ENCODE results near the gene WASF2.

Gene WASF2

GRCh38 chr1:27527890-27528817 lies 38.2 kb upstream of the WASF2 start:
- no peak for TF ChIP-seq POLR2AphosphoS5 (IDR thresholded peaks at IDR 0.05; ENCODE audit: low read depth)
- TF ChIP-seq CTCF (IDR thresholded peaks at IDR 0.05; ENCODE audit: insufficient read depth, low read length) = no peak
- no peak for TF ChIP-seq REST (IDR thresholded peaks at IDR 0.05; ENCODE audit: insufficient replicate concordance, low read depth)
- no peak for TF ChIP-seq GABPA (IDR thresholded peaks at IDR 0.05; ENCODE audit: low read depth)
- TF ChIP-seq SPI1 (IDR thresholded peaks at IDR 0.05; ENCODE audit: borderline replicate concordance, low read depth) = no peak
- Histone ChIP-seq H3K4me3 (replicated peaks; ENCODE audit: insufficient read depth, low read length) (no peak overlapping the region), H3K27ac (replicated peaks) (no peak overlapping the region), H3K27me3 (ENCODE audit: insufficient read depth, poor library complexity, severe bottlenecking) (no peaks in the 10 kb centered on the region)
- DNase-seq (ENCODE audit: low read depth in 1 of 2, low spot score in 1 of 2) = no peak

- peak overlapping the region; percentile 49 for H3K4me3 ChIP-seq (replicated peaks; ENCODE audit: insufficient read depth, low read length)
- DNase-seq (ENCODE audit: low read depth in 1 of 2, low spot score in 1 of 2) = peak in 1 of 2 experiments; percentile 41
- H3K27me3 ChIP-seq (ENCODE audit: insufficient read depth, poor library complexity, severe bottlenecking) = no peaks in the 10 kb centered on the region
- TF ChIP-seq REST (IDR thresholded peaks at IDR 0.05; ENCODE audit: insufficient replicate concordance, low read depth) (no peak), POLR2AphosphoS5 (IDR thresholded peaks at IDR 0.05; ENCODE audit: low read depth) (no peak), SPI1 (IDR thresholded peaks at IDR 0.05; ENCODE audit: borderline replicate concordance, low read depth) (no peak), CTCF (IDR thresholded peaks at IDR 0.05; ENCODE audit: insufficient read depth, low read length) (no peak), GABPA (IDR thresholded peaks at IDR 0.05; ENCODE audit: low read depth) (no peak)
- H3K27ac ChIP-seq (replicated peaks) = peak overlapping the region; percentile 93
Observed at GRCh38 chr1:27527223-27527889, 37.4 kb upstream of the WASF2 start.

GRCh38 chr1:27526569-27527222 lies 36.7 kb upstream of the WASF2 start:
- Histone ChIP-seq H3K4me3 (replicated peaks; ENCODE audit: insufficient read depth, low read length) (peak overlapping the region; percentile 49), H3K27me3 (ENCODE audit: insufficient read depth, poor library complexity, severe bottlenecking) (no peaks in the 10 kb centered on the region), H3K27ac (replicated peaks) (peak overlapping the region; percentile 93)
- TF ChIP-seq POLR2AphosphoS5 (IDR thresholded peaks at IDR 0.05; ENCODE audit: low read depth) = no peak
- no peak for TF ChIP-seq SPI1 (IDR thresholded peaks at IDR 0.05; ENCODE audit: borderline replicate concordance, low read depth)
- TF ChIP-seq GABPA (IDR thresholded peaks at IDR 0.05; ENCODE audit: low read depth) = no peak
- no peak for TF ChIP-seq REST (IDR thresholded peaks at IDR 0.05; ENCODE audit: insufficient replicate concordance, low read depth)
- no peak for TF ChIP-seq CTCF (IDR thresholded peaks at IDR 0.05; ENCODE audit: insufficient read depth, low read length)
- DNase-seq (ENCODE audit: low read depth in 1 of 2, low spot score in 1 of 2) = peak; percentile 36 to 43
